ENCODE data around the gene CYP27C1. TPM values are rescaled to one million over a fixed set of nuclear protein-coding genes. Genes with fewer than 3 reads are reported as not detected.

CYP27C1 gene
- total RNA-seq, 2 donors from 2014 or later = 0.52 TPM; not detected in 1

DNA sequence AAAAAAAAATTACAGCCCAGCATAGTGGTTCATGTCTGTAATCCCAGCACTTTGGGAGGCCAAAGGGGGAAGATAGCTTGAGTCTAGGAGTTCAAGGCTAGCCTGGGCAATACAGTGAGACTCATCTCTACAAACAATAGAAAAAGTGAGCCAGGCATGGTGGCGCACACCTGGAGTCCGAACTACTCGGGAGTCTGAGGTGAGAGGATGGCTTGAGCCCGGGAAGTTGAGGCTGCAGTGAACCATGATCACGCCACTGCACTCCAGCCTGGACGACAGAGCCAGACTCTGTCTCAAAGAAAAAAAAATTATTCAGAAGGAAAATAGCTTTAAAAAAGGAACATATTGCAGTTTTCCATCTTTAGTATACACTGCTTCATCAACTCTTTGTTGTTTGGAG is 47.8 kb downstream of the CYP27C1 start:
- ATAC-seq = no peak
- Histone ChIP-seq H3K9me3 (no peaks in the 10 kb centered on the region), H3K27me3 (no peaks in the 10 kb centered on the region), H3K4me3 (no peak overlapping the region), H3K27ac (no peak overlapping the region), H3K36me3 (replicated peaks in 1 of 2; ENCODE audit: insufficient read depth in 1 of 2, low read depth in 2 of 2) (no peaks in the 10 kb centered on the region), H3K4me1 (no peaks in the 10 kb centered on the region)
- DNase-seq = no peak
- WGBS, 2 donors = 82 to 85% methylated on average over 6 of the region's 6 CpGs
- TF ChIP-seq, protein P1, sequence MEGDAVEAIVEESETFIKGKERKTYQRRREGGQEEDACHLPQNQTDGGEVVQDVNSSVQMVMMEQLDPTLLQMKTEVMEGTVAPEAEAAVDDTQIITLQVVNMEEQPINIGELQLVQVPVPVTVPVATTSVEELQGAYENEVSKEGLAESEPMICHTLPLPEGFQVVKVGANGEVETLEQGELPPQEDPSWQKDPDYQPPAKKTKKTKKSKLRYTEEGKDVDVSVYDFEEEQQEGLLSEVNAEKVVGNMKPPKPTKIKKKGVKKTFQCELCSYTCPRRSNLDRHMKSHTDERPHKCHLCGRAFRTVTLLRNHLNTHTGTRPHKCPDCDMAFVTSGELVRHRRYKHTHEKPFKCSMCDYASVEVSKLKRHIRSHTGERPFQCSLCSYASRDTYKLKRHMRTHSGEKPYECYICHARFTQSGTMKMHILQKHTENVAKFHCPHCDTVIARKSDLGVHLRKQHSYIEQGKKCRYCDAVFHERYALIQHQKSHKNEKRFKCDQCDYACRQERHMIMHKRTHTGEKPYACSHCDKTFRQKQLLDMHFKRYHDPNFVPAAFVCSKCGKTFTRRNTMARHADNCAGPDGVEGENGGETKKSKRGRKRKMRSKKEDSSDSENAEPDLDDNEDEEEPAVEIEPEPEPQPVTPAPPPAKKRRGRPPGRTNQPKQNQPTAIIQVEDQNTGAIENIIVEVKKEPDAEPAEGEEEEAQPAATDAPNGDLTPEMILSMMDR (IDR thresholded peaks at IDR 0.05) = no peak
- no peak for TF ChIP-seq POLR2A (IDR thresholded peaks at IDR 0.05)
- intact Hi-C loops (cut with DNase I) = no loop called here

DNA sequence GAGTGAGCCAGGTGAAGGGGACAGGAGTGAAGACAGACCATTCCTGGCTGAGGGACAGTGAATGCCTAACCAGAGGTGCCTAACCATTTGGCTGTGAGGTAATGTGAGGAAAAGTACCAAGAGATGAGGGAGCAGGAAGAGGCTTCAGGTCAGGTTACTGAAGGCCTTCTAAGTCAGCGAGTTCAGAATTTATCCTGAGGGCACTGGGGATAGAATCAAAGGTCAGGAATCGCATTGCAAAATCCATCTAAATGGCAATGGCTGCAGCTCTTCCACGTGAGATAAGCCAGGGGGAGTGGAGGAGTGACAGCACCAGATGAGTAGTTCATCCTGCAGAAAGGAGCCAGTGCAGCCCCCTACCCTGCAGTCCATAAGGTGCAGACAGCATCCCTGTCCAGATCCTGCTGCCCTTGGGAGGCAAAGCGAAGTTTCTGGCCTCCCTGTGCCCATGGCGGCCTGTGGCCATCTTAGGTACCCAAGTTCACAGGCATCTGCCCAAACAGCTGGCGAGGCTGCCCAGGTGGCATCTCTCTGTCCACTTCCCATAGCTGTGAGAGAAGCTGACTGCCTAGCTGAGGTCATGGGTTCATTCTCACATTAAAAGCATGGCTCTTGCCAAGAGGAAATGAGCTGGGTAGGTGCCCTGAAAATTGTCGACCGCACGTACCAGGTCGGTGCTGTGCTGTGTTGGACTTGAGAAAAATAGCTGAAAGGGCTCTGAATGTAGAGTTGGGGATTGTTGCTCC is 49.5 kb downstream of the CYP27C1 start:
- H3K27me3 ChIP-seq = no peaks in the 10 kb centered on the region
- no peak for ATAC-seq

DNA sequence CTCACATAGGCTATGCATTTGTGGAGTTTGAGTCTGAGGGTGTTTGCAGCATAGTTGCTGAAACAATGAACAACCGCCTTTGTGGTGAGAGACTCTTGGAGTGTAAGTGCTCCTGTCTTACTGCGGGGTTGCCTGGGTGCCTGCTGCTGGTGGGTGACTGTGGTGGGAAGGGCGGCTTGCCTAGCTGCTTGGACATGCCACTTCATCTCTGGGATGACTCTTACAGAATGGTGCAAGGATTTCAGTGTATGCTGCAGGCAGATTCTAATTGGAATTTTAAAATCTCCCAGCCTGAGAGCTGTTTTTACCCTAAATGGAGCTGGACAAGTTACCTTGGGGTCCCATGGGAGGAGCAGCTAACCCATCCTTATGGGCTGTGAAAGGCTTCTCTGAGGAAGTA is 50.1 kb downstream of the CYP27C1 start:
- Histone ChIP-seq H3K9me3 (no peaks in the 10 kb centered on the region), H3K4me1 (no peaks in the 10 kb centered on the region), H3K4me3 (no peak overlapping the region), H3K36me3 (replicated peaks in 1 of 2; ENCODE audit: insufficient read depth in 1 of 2, low read depth in 2 of 2) (no peaks in the 10 kb centered on the region), H3K27ac (no peak overlapping the region), H3K27me3 (no peaks in the 10 kb centered on the region)
- TF ChIP-seq, protein P1 (IDR thresholded peaks at IDR 0.05) = no peak
- TF ChIP-seq POLR2A (IDR thresholded peaks at IDR 0.05) = no peak
- WGBS, 2 donors = 76 to 81% methylated on average over 3 of the region's 3 CpGs
- DNase-seq = no peak
- intact Hi-C loops (cut with DNase I) = no loop called here
- no peak for ATAC-seq

More for the DNA sequence above, 49.5 kb downstream of the CYP27C1 start:
- TF ChIP-seq POLR2A (IDR thresholded peaks at IDR 0.05) = no peak
- TF ChIP-seq, protein P1 (IDR thresholded peaks at IDR 0.05) = no peak
- Histone ChIP-seq H3K4me3 (no peak overlapping the region), H3K36me3 (replicated peaks in 1 of 2; ENCODE audit: insufficient read depth in 1 of 2, low read depth in 2 of 2) (no peaks in the 10 kb centered on the region), H3K4me1 (no peaks in the 10 kb centered on the region), H3K27ac (no peak overlapping the region), H3K9me3 (no peaks in the 10 kb centered on the region)
- 68 to 79% methylated on average over 7 to 10 of the region's 10 CpGs for WGBS, 2 donors
- intact Hi-C loops (cut with DNase I) = no loop called here
- no peak for DNase-seq

DNA sequence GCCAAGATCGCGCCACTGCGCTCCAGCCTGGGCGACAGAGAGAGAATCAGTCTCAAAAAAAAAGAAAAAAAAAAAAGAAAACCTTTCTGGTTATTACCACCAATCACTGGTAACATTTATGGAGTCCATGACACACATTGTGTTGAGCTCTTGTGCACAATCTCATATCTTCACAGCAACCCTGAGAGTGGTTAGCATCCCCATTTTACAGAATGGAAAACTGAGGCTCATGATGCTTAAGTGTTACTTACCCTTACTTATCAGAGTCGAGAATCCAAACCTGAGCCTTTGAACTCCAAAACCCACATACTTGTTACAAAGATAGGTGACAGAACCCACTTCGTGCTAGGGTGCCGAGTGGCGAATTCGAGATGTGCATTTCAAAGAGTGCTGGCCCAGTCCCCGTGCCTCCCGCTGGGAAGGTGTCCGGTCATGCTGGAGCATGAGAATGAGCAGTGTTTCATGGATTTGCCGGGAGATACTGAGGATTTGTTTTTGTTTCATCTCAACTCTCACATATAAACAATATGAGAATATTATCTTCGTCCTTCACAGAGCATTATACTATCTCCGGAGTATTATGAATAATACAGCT is 50.9 kb downstream of the CYP27C1 start:
- Histone ChIP-seq H3K27ac (no peak overlapping the region), H3K9me3 (no peaks in the 10 kb centered on the region), H3K4me3 (no peak overlapping the region), H3K36me3 (replicated peaks in 1 of 2; ENCODE audit: insufficient read depth in 1 of 2, low read depth in 2 of 2) (no peaks in the 10 kb centered on the region), H3K27me3 (no peaks in the 10 kb centered on the region), H3K4me1 (no peaks in the 10 kb centered on the region)
- no peak for TF ChIP-seq POLR2A (IDR thresholded peaks at IDR 0.05)
- TF ChIP-seq, protein P1 (IDR thresholded peaks at IDR 0.05) = no peak
- 78 to 84% methylated on average over 15 of the region's 15 CpGs for WGBS, 2 donors
- DNase-seq (no peak), ATAC-seq (no peak)
- intact Hi-C loops (cut with DNase I) = no loop called here
